Amygdala (tissue), 56 donors: ENCODE results near the gene KLHL26.
A peak's percentile ranks its signal among the peaks of the same experiment; 100 is the strongest.

Experiments used
- DNase-seq, 56 donors: peaks; one replicate each; lab custom pipeline; 2025; lab: John Stamatoyannopoulos, UW

KLHL26 gene

DNA sequence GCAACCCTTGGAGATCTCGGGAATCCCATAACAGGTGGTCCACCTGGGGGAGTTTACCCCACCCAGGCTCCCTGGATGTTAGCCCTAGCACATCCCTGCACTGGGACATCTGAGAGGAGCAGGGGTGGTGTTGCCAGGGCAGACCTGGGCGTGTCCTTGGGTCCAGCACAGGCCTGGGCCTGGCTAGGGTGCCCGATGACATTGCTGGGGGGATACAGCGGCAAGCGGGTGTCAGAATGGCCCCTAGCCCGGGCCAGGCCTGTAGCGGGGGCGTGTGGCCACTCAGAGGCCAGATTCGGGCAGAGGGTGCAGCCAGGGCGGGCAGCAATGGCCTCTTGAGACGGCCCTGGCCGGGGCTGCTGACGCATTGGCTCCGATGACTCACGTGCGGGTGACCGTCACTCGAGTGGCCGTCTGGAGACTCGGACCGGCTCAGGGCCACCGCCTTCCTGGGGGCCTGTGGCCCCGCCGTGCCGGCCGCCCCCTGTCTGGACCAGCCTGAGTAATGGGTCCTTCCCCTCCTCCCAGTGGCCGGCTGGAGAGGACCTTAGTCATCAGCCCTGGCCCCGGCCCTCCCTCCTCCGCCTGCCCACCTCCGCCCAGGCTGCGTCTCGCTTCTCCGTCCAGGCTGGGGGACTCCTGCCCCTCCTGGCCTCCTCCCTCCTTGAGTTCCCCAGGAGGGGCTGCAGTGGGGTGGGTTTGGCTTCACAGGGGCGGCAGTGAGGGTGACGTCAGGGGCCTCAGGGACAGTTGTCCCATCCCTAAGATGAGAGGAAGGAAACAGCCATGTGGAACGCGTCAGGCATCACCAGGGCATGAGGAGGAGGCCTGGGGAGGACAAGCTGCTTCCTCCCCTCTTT is 23.5 kb downstream of the KLHL26 start:
- peak in 1 of 56 donors; percentile 15 for DNase-seq

DNA sequence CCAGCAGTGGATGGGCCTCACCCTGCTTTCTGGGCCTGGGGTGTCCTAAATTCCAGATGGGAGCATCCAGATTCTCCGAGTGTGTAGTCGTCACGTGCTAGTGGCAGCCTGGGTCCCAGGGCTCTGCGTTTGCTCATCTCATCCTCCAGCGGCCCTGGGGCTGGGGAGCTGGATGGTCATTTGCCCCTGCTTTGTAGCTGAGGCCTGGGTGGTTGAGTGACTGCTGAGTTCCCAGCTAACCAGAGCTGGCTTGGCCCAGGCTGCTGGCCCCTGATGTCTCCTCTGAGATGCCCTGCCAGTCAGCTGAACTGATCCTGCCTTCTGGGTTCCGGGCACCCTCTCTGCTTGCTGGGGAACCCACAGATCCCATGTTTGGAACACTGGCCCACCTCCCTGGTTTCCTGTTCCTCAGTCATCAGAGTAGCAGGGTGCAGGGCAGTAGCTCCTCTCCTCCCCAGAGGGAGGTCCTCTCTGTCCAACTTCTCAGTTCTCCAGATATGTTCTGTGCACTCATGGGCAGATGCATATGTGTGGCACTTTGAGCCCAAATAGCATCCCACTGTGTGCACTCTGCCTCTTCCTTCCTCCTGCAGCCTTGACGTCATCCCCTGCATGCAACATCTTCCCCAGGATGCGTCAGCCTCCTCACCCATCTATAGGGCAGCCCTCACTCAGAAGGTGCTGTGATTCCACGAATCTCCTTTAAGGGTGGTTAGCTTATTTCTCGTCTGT is 24.3 kb downstream of the KLHL26 start:
- DNase-seq = no peak

DNA sequence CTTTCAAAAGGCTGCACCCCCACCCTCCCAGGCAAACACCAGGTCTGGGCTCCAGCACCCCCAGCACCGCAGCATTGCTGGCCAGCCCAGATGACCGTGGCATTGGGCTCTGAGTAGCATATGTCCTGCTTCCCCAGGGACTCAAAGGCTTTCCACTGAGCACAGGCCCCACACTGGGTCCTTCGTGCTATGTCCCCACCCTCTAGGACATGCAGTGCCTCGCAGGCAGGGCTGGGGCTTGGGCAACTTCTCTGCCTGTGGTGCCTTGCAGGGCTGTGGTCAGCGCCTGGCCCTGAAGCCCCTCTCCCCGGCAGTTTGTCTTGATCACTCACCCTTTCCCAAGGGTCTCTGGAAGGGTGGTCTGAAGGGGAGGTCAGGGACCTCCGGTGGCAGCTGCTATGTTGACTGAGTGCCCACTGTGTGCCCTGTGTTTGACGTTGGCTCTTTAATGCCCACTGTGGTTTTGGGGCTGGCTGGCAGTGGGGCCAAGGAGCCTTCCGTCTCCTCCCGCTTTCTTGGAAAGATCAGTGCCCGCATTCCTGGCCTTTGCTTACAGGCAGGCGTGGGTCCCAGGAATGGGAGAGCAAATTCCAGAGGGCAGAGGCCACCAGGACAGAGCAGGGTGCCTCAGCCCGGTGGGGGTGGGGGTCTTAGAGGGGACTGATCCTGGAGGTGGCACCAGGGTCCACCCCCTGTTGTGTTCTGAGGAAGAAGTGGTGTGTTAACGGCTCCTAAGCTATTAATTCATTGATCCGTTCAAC is 26.3 kb downstream of the KLHL26 start:
- DNase-seq = no peak

DNA sequence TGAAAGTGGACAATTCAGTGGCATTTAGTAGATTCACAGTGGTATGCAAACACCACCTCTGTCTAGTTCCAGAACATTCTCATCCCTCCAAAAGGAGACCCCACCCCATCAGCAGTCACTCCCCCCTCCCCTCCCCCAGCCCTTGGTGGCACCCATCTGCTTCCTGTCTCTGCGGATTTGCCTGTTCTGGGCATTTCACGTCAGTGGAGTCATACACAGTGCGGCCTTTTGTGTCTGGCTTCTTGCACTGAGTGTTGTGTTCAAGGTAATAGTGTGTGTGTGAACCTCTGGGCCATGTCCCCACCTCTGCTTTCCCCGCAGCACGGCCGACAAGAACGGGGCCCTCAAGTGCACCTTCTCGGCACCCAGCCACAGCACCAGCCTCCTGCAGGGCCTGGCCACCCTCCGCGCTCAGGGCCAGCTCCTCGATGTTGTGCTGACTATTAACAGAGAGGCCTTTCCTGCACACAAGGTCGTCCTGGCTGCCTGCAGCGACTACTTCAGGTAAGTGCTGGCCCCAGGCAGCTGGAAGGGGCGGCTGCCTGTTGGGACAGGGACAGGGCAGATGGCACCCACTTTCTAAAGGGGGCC is 27.2 kb downstream of the KLHL26 start:
- DNase-seq = no peak

- DNase-seq = peak in 3 of 56 donors; percentile 16 to 64 (median 31)
These were observed 29.0 kb downstream of the KLHL26 start for GRCh38 chr19:18665771-18666202.

- no peak for DNase-seq
These were observed 29.5 kb downstream of the KLHL26 start for GRCh38 chr19:18666317-18666716.

GRCh38 chr19:18666784-18667183 is 30.0 kb downstream of the KLHL26 start:
- no peak for DNase-seq

GRCh38 chr19:18667531-18668251 is 30.9 kb downstream of the KLHL26 start:
- no peak for DNase-seq

DNA sequence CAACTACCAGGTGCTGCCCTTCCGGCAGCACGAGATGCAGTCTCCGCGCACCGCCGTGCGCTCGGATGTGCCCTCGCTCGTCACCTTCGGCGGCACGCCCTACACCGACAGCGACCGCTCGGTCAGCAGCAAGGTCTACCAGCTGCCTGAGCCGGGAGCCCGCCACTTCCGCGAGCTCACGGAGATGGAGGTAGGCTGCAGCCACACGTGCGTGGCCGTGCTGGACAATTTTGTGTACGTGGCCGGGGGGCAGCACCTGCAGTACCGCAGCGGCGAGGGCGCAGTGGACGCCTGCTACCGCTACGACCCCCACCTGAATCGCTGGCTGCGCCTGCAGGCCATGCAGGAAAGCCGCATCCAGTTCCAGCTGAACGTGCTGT is 31.4 kb downstream of the KLHL26 start:
- DNase-seq = no peak

- DNase-seq = no peak
These were observed 32.1 kb downstream of the KLHL26 start for GRCh38 chr19:18668744-18669523.

DNA sequence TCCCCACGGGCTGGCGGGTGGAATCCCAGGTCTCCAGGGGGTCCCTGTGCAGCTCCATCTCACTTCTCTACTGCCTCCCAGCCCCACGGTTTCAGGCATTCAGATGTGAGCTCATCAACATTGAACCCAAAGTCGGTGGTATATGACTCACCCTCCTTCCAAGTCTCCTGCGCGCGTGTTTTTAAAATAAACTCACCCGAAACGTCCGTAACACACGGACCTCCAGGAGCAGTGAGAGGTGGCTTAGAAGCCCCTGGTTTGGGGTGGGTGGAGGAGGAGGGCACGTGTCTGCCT is 32.6 kb downstream of the KLHL26 start:
- DNase-seq = no peak

DNA sequence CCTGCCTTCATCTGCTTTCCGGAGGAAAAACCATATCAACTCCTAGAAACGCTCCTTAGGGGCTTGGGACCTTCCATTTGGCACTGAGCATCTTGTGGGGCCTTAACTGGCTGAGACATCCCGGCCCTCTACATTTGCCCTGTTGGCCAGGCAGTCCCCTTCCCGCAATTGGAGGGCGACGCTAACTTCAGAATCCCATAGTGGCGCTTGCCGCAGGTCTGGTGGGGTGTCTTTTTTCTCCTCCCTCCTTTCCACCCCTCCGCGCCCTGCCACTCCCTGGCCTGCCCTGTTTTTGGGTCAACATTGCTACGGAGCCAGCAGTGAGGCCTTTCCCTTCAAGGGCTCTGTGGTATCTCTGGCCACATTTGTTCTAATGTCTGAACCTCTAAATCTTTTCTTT is 33.1 kb downstream of the KLHL26 start:
- DNase-seq = no peak

DNA sequence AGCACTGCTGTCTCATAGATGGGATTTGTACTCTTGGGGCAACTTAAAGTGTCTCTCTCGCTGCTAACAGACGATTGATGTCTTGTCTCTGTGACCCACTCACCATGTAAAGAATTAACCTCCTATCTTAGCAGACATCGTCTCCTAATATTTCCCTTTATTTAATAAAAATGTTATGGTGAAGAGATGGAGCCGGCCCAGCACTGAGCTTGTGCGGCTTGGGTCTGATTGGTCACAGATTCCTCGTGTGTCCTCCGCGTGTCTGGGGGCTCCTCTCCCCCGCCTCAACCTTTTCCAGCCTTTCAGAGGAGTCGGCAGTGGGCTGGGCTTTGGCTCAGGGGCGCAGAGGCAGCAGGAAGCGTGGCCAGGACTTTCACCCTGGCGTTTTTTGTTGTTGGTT is 33.5 kb downstream of the KLHL26 start:
- DNase-seq = no peak

DNA sequence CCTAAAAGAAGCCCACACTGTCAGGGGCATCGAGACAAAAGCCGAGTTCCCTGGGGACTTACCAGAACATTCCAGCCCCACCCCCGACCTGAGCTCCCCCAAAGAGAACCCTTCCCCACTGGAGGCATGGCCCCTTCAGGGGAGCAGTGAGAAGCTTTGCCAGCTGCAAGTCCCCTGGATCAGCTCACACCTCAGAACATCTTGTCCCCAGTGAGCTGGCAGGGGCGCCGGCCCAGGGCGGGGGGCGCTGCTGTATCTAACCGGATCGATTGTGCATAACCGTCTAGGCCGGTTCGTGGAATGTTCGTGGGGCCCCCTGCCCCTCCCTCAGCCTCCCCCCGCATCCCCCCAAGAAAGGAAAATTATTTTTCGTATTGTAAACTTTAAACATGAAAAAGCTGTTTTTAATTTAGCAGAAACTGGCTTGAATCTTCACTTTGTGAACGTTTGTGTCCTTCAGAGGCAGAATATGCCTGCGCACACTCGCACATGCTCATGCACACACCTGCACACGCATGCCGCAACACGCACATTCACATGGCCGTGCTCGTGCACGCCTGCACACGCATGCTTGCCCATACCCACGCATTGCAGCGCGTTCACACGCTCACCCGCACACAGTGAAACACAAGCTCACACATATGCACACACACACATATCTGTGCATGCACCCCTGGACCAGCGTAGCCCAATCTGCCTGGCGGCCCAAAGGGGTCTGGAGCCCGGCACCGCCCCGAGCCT is 34.6 kb downstream of the KLHL26 start:
- no peak for DNase-seq

GRCh38 chr19:18672044-18672451 is 35.2 kb downstream of the KLHL26 start:
- no peak for DNase-seq

GRCh38 chr19:18672606-18673337 is 35.9 kb downstream of the KLHL26 start:
- peak in 43 of 56 donors; percentile 7 to 78 (median 45) for DNase-seq

- DNase-seq = peak in 35 of 56 donors; percentile 5 to 70 (median 40)
These were observed 37.8 kb downstream of the KLHL26 start for GRCh38 chr19:18674616-18675015.

DNA sequence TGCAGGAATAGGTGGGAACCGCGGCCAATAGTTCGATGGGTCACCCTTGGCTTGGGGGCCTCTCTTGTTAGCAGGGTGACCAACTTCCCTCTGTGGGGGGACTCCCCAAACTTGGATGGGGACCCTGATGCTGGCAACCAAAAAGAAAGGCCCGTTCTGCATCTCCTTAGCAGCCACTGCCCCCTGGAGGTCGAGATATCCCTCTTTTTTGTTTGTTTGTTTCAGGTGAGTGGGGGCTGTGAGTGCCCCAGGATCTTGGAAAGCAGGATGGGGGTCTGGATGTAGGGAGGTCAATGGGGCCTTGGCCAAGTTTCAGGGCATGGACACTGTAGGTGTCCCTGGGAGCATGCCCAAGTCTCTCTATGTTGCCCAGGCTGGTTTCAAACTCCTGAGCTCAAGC is 39.0 kb downstream of the KLHL26 start:
- no peak for DNase-seq
